SU-DHL-6 (cell line): ENCODE data around the gene CEP20.
A peak's percentile ranks its signal among the peaks of the same experiment; 100 is the strongest.

Experiments used
- H2AFZ ChIP-seq: fragments of 200-600 bp; sonication (generic); 2 replicates; pipeline ENCODE4 v1.6.1; 2014; ENCODE audit warnings: low read depth, mild to moderate bottlenecking, moderate library complexity, mixed read lengths, antibody characterized with exemption, low read length; ENCODE audit not compliant: severe bottlenecking
- H3F3A ChIP-seq: fragments of 200-600 bp; shearing (Covaris generic); 2 replicates; pipeline ENCODE4 v1.6.0; 2016; ENCODE audit warnings: antibody characterized with exemption, mild to moderate bottlenecking; ENCODE audit not compliant: insufficient read depth
- H3K27ac ChIP-seq: fragments of 200-600 bp; sonication (generic); 2 replicates; pipeline ENCODE4 v1.5.1; 2016; ENCODE audit warnings: low read depth, mild to moderate bottlenecking, low read length, moderate library complexity, mixed read lengths
- H3K27me3 ChIP-seq: fragments of 200-600 bp; sonication (generic), shearing (Covaris generic); 2 replicates; pipeline ENCODE4 v1.6.0; 2014; ENCODE audit warnings: mild to moderate bottlenecking, low read length
- H3K36me3 ChIP-seq: fragments of 200-600 bp; sonication (generic); 2 replicates; pipeline ENCODE4 v1.6.1; 2014; ENCODE audit warnings: mild to moderate bottlenecking, low read length, mixed read lengths
- H3K4me2 ChIP-seq: fragments of 300-600, 200-600 bp; shearing (Covaris generic), sonication (generic); 2 replicates; pipeline ENCODE4 v1.6.0; 2014; ENCODE audit warnings: low read length, low read depth, mild to moderate bottlenecking; ENCODE audit not compliant: poor library complexity, severe bottlenecking
- H3K4me3 ChIP-seq: fragments of 200-600 bp; sonication (generic); 2 replicates; pipeline ENCODE4 v1.5.1; 2014; ENCODE audit warnings: antibody characterized with exemption, low read length, mild to moderate bottlenecking, mixed read lengths; ENCODE audit not compliant: insufficient read depth, poor library complexity, severe bottlenecking
- H3K79me2 ChIP-seq: fragments of 200-600 bp; sonication (generic); 2 replicates; pipeline ENCODE4 v1.6.1; 2014; ENCODE audit warnings: mild to moderate bottlenecking, low read length, moderate library complexity; ENCODE audit not compliant: insufficient read depth
- H3K9ac ChIP-seq: fragments of 200-600 bp; sonication (generic); 2 replicates; pipeline ENCODE4 v1.7.0; 2014; ENCODE audit warnings: mild to moderate bottlenecking, low read length
- H3K9me2 ChIP-seq: fragments of 200-600 bp; sonication (generic); replicated peaks from 2 replicates; pipeline ENCODE4 v1.6.1; 2014; ENCODE audit warnings: low read length; ENCODE audit not compliant: insufficient read depth
- H3K9me3 ChIP-seq: fragments of 200-600 bp; sonication (generic); 2 replicates; pipeline ENCODE4 v1.6.1; 2014; ENCODE audit warnings: low read length, mixed read lengths; ENCODE audit not compliant: insufficient read depth
- H4K20me1 ChIP-seq: fragments of 200-600 bp; sonication (generic); 2 replicates; pipeline ENCODE4 v1.6.1; 2014; ENCODE audit warnings: low read depth, mild to moderate bottlenecking, antibody characterized with exemption, low read length, moderate library complexity, mixed read lengths
- CTCF ChIP-seq: fragments of 200-600 bp; sonication (generic); IDR thresholded peaks from one replicate; pipeline ENCODE4 v1.5.1; 2017; ENCODE audit warnings: antibody characterized with exemption, mild to moderate bottlenecking, low read length, moderate library complexity; ENCODE audit not compliant: insufficient read depth, poor library complexity, severe bottlenecking
- EZH2phosphoT487 ChIP-seq: fragments of 200-600 bp; sonication (generic), shearing (Covaris generic); conservative IDR thresholded peaks from 2 replicates; pipeline ENCODE4 v1.6.1; 2018; ENCODE audit warnings: mild to moderate bottlenecking, antibody characterized with exemption, low read length, moderate library complexity, mixed read lengths

The CEP20 gene

GRCh38 chr16:15894571-15895374, 6.4 kb upstream of the CEP20 start:
- Histone ChIP-seq H2AFZ (no peak overlapping the region), H3K4me2 (no peak overlapping the region), H3K27me3 (no peaks in the 10 kb centered on the region), H3K9me3 (no peaks in the 10 kb centered on the region), H3K36me3 (no peaks in the 10 kb centered on the region), H4K20me1 (no peaks in the 10 kb centered on the region), H3K9me2 (no peaks in the 10 kb centered on the region), H3K27ac (no peak overlapping the region), H3K79me2 (no peaks in the 10 kb centered on the region), H3K9ac (no peak overlapping the region), H3K4me3 (no peak overlapping the region), H3F3A (no peaks in the 10 kb centered on the region)
- TF ChIP-seq CTCF (no peak), EZH2phosphoT487 (no peak)

- no peaks in the 10 kb centered on the region for H4K20me1 ChIP-seq
- no peak overlapping the region for H3K4me3 ChIP-seq
- peaks cover 19% of the 10 kb centered on the region for H3K79me2 ChIP-seq
- no peaks in the 10 kb centered on the region for H3K9me3 ChIP-seq
- no peaks in the 10 kb centered on the region for H3F3A ChIP-seq
- no peak overlapping the region for H2AFZ ChIP-seq
- no peak overlapping the region for H3K27ac ChIP-seq
- TF ChIP-seq EZH2phosphoT487 (no peak), CTCF (no peak)
- no peaks in the 10 kb centered on the region for H3K27me3 ChIP-seq
- H3K9ac ChIP-seq = no peak overlapping the region
- no peak overlapping the region for H3K4me2 ChIP-seq
- no peaks in the 10 kb centered on the region for H3K36me3 ChIP-seq
- no peaks in the 10 kb centered on the region for H3K9me2 ChIP-seq
Observed at GRCh38 chr16:15891508-15891907, 3.1 kb upstream of the CEP20 start.

GRCh38 chr16:15887283-15887682, 1.1 kb downstream of the CEP20 start:
- peaks cover 45% of the 10 kb centered on the region for H3K79me2 ChIP-seq
- no peak overlapping the region for H3K27ac ChIP-seq
- H3K9ac ChIP-seq = peak overlapping the region; percentile 87
- no peaks in the 10 kb centered on the region for H4K20me1 ChIP-seq
- H3K9me2 ChIP-seq = no peaks in the 10 kb centered on the region
- no peak overlapping the region for H2AFZ ChIP-seq
- no peak for TF ChIP-seq EZH2phosphoT487
- no peak for TF ChIP-seq CTCF
- H3K27me3 ChIP-seq = no peaks in the 10 kb centered on the region
- H3K4me3 ChIP-seq = peak overlapping the region; percentile 95
- H3K9me3 ChIP-seq = no peaks in the 10 kb centered on the region
- H3F3A ChIP-seq = no peaks in the 10 kb centered on the region
- peak overlapping the region; percentile 66 for H3K4me2 ChIP-seq
- peaks cover 6% of the 10 kb centered on the region; the same call in 1 of the 2 replicates for H3K36me3 ChIP-seq
